K562 (cell line): ENCODE results near the gene FRYL. TPM values are rescaled to one million over a fixed set of nuclear protein-coding genes. Genes with fewer than 3 reads are reported as not detected.

Experiments used
- BRF1 ChIP-seq: IDR thresholded peaks from 3 replicates; pipeline ENCODE4 v1.6.1; 2011; ENCODE audit warnings: borderline replicate concordance, mild to moderate bottlenecking; ENCODE audit not compliant: insufficient read length; ENCODE audit errors: extremely low read depth
- CEBPB ChIP-seq: fragments of 450-650 bp; IDR thresholded peaks from 2 replicates; pipeline ENCODE4 v1.6.1; 2016; ENCODE audit warnings: missing genetic modification characterization, missing compliant biosample characterization
- SRSF9 ChIP-seq: fragments of 200-400 bp; formaldehyde crosslinking; IDR thresholded peaks from 2 replicates; pipeline ENCODE4 v1.6.1; 2017; ENCODE audit warnings: low read depth, low read length, borderline replicate concordance
- polyA plus RNA-seq, 8 experiments: library from polyadenylated mRNA; depleted of rRNA in 4 of 8; stranded (reverse) in 5 of 8; unstranded in 3 of 8; fragments of >200 nt; fragmentation: Nextera tagmentation in 2 of 8; fragmentation: Illumina TruSeq in 1 of 8; extraction: Ambion mirVana in 2 of 8; extraction: Trizol in 1 of 8; gene quantifications; 2 replicates each; pipeline versions ENCODE4 v1.2.1 to v1.2.3, GENCODE V29; 2011 to 2014; ENCODE audit warnings: inconsistent platforms in 1 of 8, missing spikeins in 1 of 8
- total RNA-seq, 7 experiments: library from RNA; depleted of rRNA in 6 of 7; stranded (reverse); fragments of >200 nt in 6 of 7; fragmentation: Illumina TruSeq in 2 of 7; extraction: Trizol in 2 of 7; gene quantifications; 2 replicates each; pipeline versions ENCODE4 v1.2.1 to v1.2.3, GENCODE V29; 2011 to 2021; ENCODE audit warnings: low replicate concordance in 1 of 7
- TF ChIP-seq, protein P1 (sequence below): fragments of 250-450 bp; sonication (Bioruptor Pico); IDR thresholded peaks from 2 replicates; pipeline ENCODE4 v1.4.0; 2020; ENCODE audit warnings: mild to moderate bottlenecking
- TF ChIP-seq, protein P2 (sequence below): fragments of 200-600 bp; sonication (generic); IDR thresholded peaks from one replicate; pipeline ENCODE4 v1.6.1; 2012; ENCODE audit warnings: mild to moderate bottlenecking, low read depth, low read length, inconsistent platforms

Gene FRYL
- total and polyA plus RNA-seq, 9 of the 15 experiments (the other 6 are each of a cell fraction or from before 2014, with no cell fraction given): 7.2 to 34.9 (median 15.9) TPM

DNA sequence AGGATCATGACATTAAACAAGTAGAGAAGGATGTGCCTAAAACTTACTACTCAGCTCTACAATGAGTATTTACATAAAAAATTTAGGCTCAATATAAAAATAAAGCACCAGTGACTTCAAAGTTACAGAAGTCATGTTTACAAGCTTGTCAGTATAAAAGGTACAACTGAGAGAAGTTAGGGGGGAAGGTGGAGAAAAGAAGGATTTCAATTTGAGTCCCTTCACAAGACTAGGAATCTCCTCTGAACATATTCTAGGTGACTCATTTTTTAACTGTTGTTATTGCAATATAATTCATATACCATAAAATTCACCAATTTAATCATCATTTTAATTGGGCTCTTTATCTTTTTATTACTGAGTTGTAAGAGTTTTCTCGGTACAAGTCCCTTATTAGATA, 26.9 kb downstream of the FRYL start (continued):
- TF ChIP-seq, protein P1, sequence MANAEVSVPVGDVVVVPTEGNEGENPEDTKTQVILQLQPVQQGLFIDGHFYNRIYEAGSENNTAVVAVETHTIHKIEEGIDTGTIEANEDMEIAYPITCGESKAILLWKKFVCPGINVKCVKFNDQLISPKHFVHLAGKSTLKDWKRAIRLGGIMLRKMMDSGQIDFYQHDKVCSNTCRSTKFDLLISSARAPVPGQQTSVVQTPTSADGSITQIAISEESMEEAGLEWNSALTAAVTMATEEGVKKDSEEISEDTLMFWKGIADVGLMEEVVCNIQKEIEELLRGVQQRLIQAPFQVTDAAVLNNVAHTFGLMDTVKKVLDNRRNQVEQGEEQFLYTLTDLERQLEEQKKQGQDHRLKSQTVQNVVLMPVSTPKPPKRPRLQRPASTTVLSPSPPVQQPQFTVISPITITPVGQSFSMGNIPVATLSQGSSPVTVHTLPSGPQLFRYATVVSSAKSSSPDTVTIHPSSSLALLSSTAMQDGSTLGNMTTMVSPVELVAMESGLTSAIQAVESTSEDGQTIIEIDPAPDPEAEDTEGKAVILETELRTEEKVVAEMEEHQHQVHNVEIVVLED (CRISPR knock-in tag): no peak
- TF ChIP-seq BRF1 (no peak), SRSF9 (no peak), CEBPB (tag) (no peak)
- TF ChIP-seq, protein P2, sequence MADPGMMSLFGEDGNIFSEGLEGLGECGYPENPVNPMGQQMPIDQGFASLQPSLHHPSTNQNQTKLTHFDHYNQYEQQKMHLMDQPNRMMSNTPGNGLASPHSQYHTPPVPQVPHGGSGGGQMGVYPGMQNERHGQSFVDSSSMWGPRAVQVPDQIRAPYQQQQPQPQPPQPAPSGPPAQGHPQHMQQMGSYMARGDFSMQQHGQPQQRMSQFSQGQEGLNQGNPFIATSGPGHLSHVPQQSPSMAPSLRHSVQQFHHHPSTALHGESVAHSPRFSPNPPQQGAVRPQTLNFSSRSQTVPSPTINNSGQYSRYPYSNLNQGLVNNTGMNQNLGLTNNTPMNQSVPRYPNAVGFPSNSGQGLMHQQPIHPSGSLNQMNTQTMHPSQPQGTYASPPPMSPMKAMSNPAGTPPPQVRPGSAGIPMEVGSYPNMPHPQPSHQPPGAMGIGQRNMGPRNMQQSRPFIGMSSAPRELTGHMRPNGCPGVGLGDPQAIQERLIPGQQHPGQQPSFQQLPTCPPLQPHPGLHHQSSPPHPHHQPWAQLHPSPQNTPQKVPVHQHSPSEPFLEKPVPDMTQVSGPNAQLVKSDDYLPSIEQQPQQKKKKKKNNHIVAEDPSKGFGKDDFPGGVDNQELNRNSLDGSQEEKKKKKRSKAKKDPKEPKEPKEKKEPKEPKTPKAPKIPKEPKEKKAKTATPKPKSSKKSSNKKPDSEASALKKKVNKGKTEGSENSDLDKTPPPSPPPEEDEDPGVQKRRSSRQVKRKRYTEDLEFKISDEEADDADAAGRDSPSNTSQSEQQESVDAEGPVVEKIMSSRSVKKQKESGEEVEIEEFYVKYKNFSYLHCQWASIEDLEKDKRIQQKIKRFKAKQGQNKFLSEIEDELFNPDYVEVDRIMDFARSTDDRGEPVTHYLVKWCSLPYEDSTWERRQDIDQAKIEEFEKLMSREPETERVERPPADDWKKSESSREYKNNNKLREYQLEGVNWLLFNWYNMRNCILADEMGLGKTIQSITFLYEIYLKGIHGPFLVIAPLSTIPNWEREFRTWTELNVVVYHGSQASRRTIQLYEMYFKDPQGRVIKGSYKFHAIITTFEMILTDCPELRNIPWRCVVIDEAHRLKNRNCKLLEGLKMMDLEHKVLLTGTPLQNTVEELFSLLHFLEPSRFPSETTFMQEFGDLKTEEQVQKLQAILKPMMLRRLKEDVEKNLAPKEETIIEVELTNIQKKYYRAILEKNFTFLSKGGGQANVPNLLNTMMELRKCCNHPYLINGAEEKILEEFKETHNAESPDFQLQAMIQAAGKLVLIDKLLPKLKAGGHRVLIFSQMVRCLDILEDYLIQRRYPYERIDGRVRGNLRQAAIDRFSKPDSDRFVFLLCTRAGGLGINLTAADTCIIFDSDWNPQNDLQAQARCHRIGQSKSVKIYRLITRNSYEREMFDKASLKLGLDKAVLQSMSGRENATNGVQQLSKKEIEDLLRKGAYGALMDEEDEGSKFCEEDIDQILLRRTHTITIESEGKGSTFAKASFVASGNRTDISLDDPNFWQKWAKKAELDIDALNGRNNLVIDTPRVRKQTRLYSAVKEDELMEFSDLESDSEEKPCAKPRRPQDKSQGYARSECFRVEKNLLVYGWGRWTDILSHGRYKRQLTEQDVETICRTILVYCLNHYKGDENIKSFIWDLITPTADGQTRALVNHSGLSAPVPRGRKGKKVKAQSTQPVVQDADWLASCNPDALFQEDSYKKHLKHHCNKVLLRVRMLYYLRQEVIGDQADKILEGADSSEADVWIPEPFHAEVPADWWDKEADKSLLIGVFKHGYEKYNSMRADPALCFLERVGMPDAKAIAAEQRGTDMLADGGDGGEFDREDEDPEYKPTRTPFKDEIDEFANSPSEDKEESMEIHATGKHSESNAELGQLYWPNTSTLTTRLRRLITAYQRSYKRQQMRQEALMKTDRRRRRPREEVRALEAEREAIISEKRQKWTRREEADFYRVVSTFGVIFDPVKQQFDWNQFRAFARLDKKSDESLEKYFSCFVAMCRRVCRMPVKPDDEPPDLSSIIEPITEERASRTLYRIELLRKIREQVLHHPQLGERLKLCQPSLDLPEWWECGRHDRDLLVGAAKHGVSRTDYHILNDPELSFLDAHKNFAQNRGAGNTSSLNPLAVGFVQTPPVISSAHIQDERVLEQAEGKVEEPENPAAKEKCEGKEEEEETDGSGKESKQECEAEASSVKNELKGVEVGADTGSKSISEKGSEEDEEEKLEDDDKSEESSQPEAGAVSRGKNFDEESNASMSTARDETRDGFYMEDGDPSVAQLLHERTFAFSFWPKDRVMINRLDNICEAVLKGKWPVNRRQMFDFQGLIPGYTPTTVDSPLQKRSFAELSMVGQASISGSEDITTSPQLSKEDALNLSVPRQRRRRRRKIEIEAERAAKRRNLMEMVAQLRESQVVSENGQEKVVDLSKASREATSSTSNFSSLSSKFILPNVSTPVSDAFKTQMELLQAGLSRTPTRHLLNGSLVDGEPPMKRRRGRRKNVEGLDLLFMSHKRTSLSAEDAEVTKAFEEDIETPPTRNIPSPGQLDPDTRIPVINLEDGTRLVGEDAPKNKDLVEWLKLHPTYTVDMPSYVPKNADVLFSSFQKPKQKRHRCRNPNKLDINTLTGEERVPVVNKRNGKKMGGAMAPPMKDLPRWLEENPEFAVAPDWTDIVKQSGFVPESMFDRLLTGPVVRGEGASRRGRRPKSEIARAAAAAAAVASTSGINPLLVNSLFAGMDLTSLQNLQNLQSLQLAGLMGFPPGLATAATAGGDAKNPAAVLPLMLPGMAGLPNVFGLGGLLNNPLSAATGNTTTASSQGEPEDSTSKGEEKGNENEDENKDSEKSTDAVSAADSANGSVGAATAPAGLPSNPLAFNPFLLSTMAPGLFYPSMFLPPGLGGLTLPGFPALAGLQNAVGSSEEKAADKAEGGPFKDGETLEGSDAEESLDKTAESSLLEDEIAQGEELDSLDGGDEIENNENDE: no peak
